Endothelial cell of umbilical vein (primary cell): Measurements from ENCODE around the gene SUCLG2. TPM values are rescaled to one million over a fixed set of nuclear protein-coding genes. Genes with fewer than 3 reads are reported as not detected.

ENCODE experiments used
- BruUV-seq: library from RNA; stranded (reverse); fragments of 400-500 nt; replicated peaks from 2 replicates; lab custom pipeline; 2021; lab: Mats Ljungman, UMichigan
- CTCF ChIA-PET: fragments of 300-600, 350-600 bp; sonication (Branson Sonifier 250); formaldehyde crosslinking; loops from one replicate; lab custom pipeline; 2021; ENCODE audit warnings: antibody characterized with exemption, inconsistent platforms; lab: Charles Lee
- POLR2A ChIA-PET: fragments of 300-600, 350-600 bp; sonication (Branson Sonifier 250); formaldehyde crosslinking; loops from one replicate; lab custom pipeline; 2021; ENCODE audit warnings: antibody characterized with exemption, inconsistent platforms; lab: Charles Lee
- DNase-seq: peaks from one replicate; pipeline ENCODE4 v3.0.0-alpha.2; 2011; ENCODE audit warnings: low read depth, low spot score
- FAIRE-seq: peaks from 2 replicates; lab custom pipeline; 2011; peaks lifted over from hg19 to GRCh38; lab: Jason Lieb, UNC
- H2AFZ ChIP-seq: 2 replicates; pipeline ENCODE4 v1.6.0; 2012; ENCODE audit warnings: low read depth, low read length, control low read depth, inconsistent platforms
- H3K27ac ChIP-seq: 2 replicates; pipeline ENCODE4 v1.5.1; 2011; ENCODE audit warnings: low read depth, mild to moderate bottlenecking, control low read depth, low read length, moderate library complexity; ENCODE audit not compliant: insufficient read depth
- H3K27me3 ChIP-seq, 2 experiments: 2 replicates each; pipeline versions ENCODE4 v1.6.0 to v1.6.1; 2011; ENCODE audit warnings: low read length in 2 of 2, mixed read lengths in 1 of 2; ENCODE audit not compliant: control insufficient read depth in 2 of 2, insufficient read depth in 2 of 2
- H3K36me3 ChIP-seq, 2 experiments: 2 replicates in 1 of 2; 3 replicates in 1 of 2; pipeline ENCODE4 v1.5.1; 2011; ENCODE audit warnings: low read length in 2 of 2, mild to moderate bottlenecking in 1 of 2, moderate library complexity in 1 of 2; ENCODE audit not compliant: control insufficient read depth in 2 of 2, insufficient read depth in 2 of 2; ENCODE audit errors: extremely low read depth in 1 of 2
- H3K4me1 ChIP-seq: 3 replicates; pipeline ENCODE4 v1.5.1; 2011; ENCODE audit warnings: mild to moderate bottlenecking, low read length; ENCODE audit not compliant: control insufficient read depth, insufficient read depth; ENCODE audit errors: extremely low read depth
- H3K4me2 ChIP-seq: 2 replicates; pipeline ENCODE4 v1.6.1; 2011; ENCODE audit warnings: low read length, control low read depth, mixed read lengths; ENCODE audit not compliant: insufficient read depth
- H3K4me3 ChIP-seq, 3 experiments: fragments of 200-600 bp in 1 of 3; sonication (generic), shearing (Covaris generic) in 1 of 3; replicated peaks in 1 of 3; 2 replicates each; pipeline ENCODE4 v1.5.1; 2011 to 2016; ENCODE audit warnings: control low read depth in 3 of 3, low read length in 3 of 3, mild to moderate bottlenecking in 2 of 3, inconsistent platforms in 1 of 3, low read depth in 1 of 3, moderate library complexity in 1 of 3; ENCODE audit not compliant: insufficient read depth in 1 of 3
- H3K79me2 ChIP-seq: 2 replicates; pipeline ENCODE4 v1.6.0; 2012; ENCODE audit warnings: low read length, inconsistent platforms; ENCODE audit not compliant: control insufficient read depth, insufficient read depth
- H3K9ac ChIP-seq: replicated peaks from 2 replicates; pipeline ENCODE3; 2011; ENCODE audit warnings: low read length, control low read depth; ENCODE audit not compliant: insufficient read depth; ENCODE audit errors: extremely low read depth
- H3K9me1 ChIP-seq: replicated peaks from 3 replicates; pipeline ENCODE4 v1.6.0; 2011; ENCODE audit warnings: mild to moderate bottlenecking, low read length; ENCODE audit not compliant: control insufficient read depth, insufficient read depth; ENCODE audit errors: extremely low read depth
- H3K9me3 ChIP-seq: replicated peaks from 2 replicates; pipeline ENCODE4 v1.5.1; 2012; ENCODE audit warnings: low read length, inconsistent platforms; ENCODE audit not compliant: control insufficient read depth, insufficient read depth
- H4K20me1 ChIP-seq: replicated peaks from 2 replicates; pipeline ENCODE3; 2011; ENCODE audit warnings: mild to moderate bottlenecking, low read length; ENCODE audit not compliant: control insufficient read depth, insufficient read depth; ENCODE audit errors: extremely low read depth
- EZH2 ChIP-seq: IDR thresholded peaks from 2 replicates; pipeline ENCODE4 v1.6.1; 2012; ENCODE audit warnings: borderline replicate concordance, low read depth, mild to moderate bottlenecking, moderate library complexity, low read length, inconsistent platforms; ENCODE audit not compliant: severe bottlenecking
- FOS ChIP-seq: IDR thresholded peaks from 2 replicates; pipeline ENCODE4 v1.6.1; 2011; ENCODE audit warnings: mild to moderate bottlenecking, low read length, moderate library complexity, borderline replicate concordance; ENCODE audit not compliant: insufficient read depth
- GATA2 ChIP-seq: IDR thresholded peaks from 2 replicates; pipeline ENCODE4 v1.7.0; 2011; ENCODE audit warnings: low read depth, mild to moderate bottlenecking, moderate library complexity, mixed read lengths, low read length; ENCODE audit not compliant: insufficient read length, insufficient read depth
- JUN ChIP-seq: IDR thresholded peaks from 2 replicates; pipeline ENCODE4 v1.6.1; 2011; ENCODE audit warnings: borderline replicate concordance, low read depth; ENCODE audit not compliant: insufficient read length, insufficient read depth
- MYC ChIP-seq: IDR thresholded peaks from one replicate; pipeline ENCODE4 v1.6.1; 2011; ENCODE audit warnings: mild to moderate bottlenecking, low read depth, low read length
- POLR2A ChIP-seq: IDR thresholded peaks from 2 replicates; pipeline ENCODE4 v1.6.1; 2012; ENCODE audit warnings: low read depth, mild to moderate bottlenecking, control low read depth, low read length
- POLR2AphosphoS5 ChIP-seq: IDR thresholded peaks from 2 replicates; pipeline ENCODE4 v1.6.1; 2012; ENCODE audit warnings: low read depth, mild to moderate bottlenecking, control low read depth, low read length, moderate library complexity; ENCODE audit not compliant: insufficient read depth
- dilution Hi-C: fragments of 300-500 bp; cut with MboI; formaldehyde crosslinking; loops from one replicate; pipeline ENCODE4 v1.15.0; 2019; ENCODE audit warnings: low sequenced_read_pairs; ENCODE audit not compliant: extremely low pct_ligation_motif_present
- intact Hi-C: fragments of 100-400 bp; cut with micrococcal nuclease; formaldehyde crosslinking; loops from one replicate; pipeline ENCODE4 v1.10.0; 2022
- polyA plus RNA-seq, 4 experiments: library from polyadenylated mRNA; depleted of rRNA in 3 of 4; stranded (reverse) in 3 of 4; unstranded in 1 of 4; fragments of >200 nt; gene quantifications; 2 replicates each; pipeline versions ENCODE4 v1.2.1 to v1.2.3, GENCODE V29; 2011 to 2012; ENCODE audit warnings: missing spikeins in 1 of 4
- total RNA-seq: library from RNA; stranded (reverse); gene quantifications from 2 replicates; pipeline ENCODE4 v1.2.3, GENCODE V29; 2021
- TF ChIP-seq, protein P1 (sequence below): IDR thresholded peaks from 2 replicates; pipeline ENCODE4 v1.6.1; 2011; ENCODE audit not compliant: insufficient read depth, insufficient read length
- TF ChIP-seq, protein P2 (sequence below), 2 donors: IDR thresholded peaks; 1 replicate in 1 of 2; 2 replicates in 1 of 2; pipeline ENCODE4 v1.5.1; 2011; ENCODE audit warnings: low read length in 2 of 2, mild to moderate bottlenecking in 2 of 2, moderate library complexity in 2 of 2, control low read depth in 1 of 2, inconsistent platforms in 1 of 2, low read depth in 1 of 2; ENCODE audit not compliant: insufficient read depth in 1 of 2; ENCODE audit errors: extremely low read depth in 1 of 2

Gene SUCLG2
- total and polyA plus RNA-seq, 2 donors (not counting 3 experiments of a cell fraction or from before 2014, with no cell fraction given), result 8.1 to 38.3 TPM

DNA sequence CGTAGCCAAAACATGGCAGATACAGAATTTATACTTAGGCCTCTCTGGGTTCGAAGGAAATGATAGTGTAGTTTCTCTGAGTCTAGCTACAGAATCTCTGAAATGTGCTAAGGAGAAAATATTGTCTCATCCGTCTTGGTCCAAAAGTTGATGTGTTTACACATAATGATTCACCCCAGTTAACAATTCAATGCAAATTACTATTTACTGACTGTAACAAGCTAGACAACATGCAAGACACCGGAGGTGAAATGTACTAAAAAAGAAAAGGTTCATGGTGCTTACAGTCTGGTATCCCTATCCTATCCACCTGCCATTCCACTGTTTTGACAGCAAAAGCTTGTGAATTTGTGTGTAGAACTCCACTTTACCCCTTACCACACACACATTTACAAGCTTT lies 146.8 kb downstream of the SUCLG2 start:
- no peaks in the 10 kb centered on the region for H3K9me1 ChIP-seq
- H3K4me2 ChIP-seq, result no peak overlapping the region
- POLR2A ChIA-PET, result no interaction called here
- H3K9ac ChIP-seq, result no peak overlapping the region
- H2AFZ ChIP-seq, result no peak overlapping the region
- FAIRE-seq (no peak), DNase-seq (no peak)
- H3K4me3 ChIP-seq, result no peak overlapping the region
- H4K20me1 ChIP-seq, result no peaks in the 10 kb centered on the region
- no peaks in the 10 kb centered on the region for H3K4me1 ChIP-seq
- intact Hi-C loops (no loop called here), dilution Hi-C loops (no loop called here)
- no peaks in the 10 kb centered on the region for H3K27me3 ChIP-seq
- no TSS peak for BruUV-seq
- no peaks in the 10 kb centered on the region for H3K36me3 ChIP-seq
- H3K79me2 ChIP-seq, result no peaks in the 10 kb centered on the region
- no peak overlapping the region for H3K27ac ChIP-seq
- CTCF ChIA-PET, result interaction anchor here (0.8 to 1.0 kb wide), 3 partner anchors 11 to 126 kb away, joined by 3 to 4 read pairs (median 3); no protein-coding TSS in a partner anchor
- no peaks in the 10 kb centered on the region for H3K9me3 ChIP-seq
- no peak for TF ChIP-seq MYC
- TF ChIP-seq, protein P1, sequence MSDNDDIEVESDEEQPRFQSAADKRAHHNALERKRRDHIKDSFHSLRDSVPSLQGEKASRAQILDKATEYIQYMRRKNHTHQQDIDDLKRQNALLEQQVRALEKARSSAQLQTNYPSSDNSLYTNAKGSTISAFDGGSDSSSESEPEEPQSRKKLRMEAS, result no peak
- TF ChIP-seq GATA2, result no peak
- TF ChIP-seq JUN, result no peak
- TF ChIP-seq EZH2, result no peak
- no peak for TF ChIP-seq POLR2AphosphoS5
- no peak for TF ChIP-seq FOS
- TF ChIP-seq, protein P2, sequence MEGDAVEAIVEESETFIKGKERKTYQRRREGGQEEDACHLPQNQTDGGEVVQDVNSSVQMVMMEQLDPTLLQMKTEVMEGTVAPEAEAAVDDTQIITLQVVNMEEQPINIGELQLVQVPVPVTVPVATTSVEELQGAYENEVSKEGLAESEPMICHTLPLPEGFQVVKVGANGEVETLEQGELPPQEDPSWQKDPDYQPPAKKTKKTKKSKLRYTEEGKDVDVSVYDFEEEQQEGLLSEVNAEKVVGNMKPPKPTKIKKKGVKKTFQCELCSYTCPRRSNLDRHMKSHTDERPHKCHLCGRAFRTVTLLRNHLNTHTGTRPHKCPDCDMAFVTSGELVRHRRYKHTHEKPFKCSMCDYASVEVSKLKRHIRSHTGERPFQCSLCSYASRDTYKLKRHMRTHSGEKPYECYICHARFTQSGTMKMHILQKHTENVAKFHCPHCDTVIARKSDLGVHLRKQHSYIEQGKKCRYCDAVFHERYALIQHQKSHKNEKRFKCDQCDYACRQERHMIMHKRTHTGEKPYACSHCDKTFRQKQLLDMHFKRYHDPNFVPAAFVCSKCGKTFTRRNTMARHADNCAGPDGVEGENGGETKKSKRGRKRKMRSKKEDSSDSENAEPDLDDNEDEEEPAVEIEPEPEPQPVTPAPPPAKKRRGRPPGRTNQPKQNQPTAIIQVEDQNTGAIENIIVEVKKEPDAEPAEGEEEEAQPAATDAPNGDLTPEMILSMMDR (IDR thresholded peaks at IDR 0.05; ENCODE audit: extremely low read depth in 1 of 2, insufficient read depth in 1 of 2, low read depth in 1 of 2, low read length in 2 of 2), result no peak
- no peak for TF ChIP-seq POLR2A
